OCI-LY7 (cell line): Measurements from ENCODE around the gene RPS24. TPM values are rescaled to one million over a fixed set of nuclear protein-coding genes. Genes with fewer than 3 reads are reported as not detected.

Experiments used
- BruUV-seq: library from RNA; stranded (reverse); fragments of 400-500 nt; replicated peaks from 2 replicates; lab custom pipeline; 2021; lab: Mats Ljungman, UMichigan
- CTCF ChIA-PET: fragments of 300-600 bp; sonication (Branson Sonifier 250); formaldehyde crosslinking; loops from one replicate; lab custom pipeline; 2022; ENCODE audit warnings: antibody characterized with exemption; ENCODE audit not compliant: unreplicated experiment; lab: Charles Lee
- POLR2A ChIA-PET: fragments of 300-600 bp; sonication (Branson Sonifier 250); formaldehyde crosslinking; loops from one replicate; lab custom pipeline; 2022; ENCODE audit warnings: antibody characterized with exemption; lab: Charles Lee
- DNase-seq: peaks from one replicate; pipeline ENCODE4 v3.0.0-alpha.2; 2015; ENCODE audit warnings: low spot score
- H2AFZ ChIP-seq: fragments of 200-600 bp; sonication (generic), shearing (Covaris generic); 2 replicates; pipeline ENCODE4 v1.6.1; 2014; ENCODE audit warnings: mild to moderate bottlenecking, antibody characterized with exemption, low read length, moderate library complexity
- H3K27ac ChIP-seq: fragments of 200-600 bp; sonication (generic); 2 replicates; pipeline ENCODE4 v1.5.1; 2014; ENCODE audit warnings: mixed run types, low read depth, mild to moderate bottlenecking, moderate library complexity, low read length, inconsistent platforms; ENCODE audit not compliant: poor library complexity, severe bottlenecking
- H3K36me3 ChIP-seq: fragments of 200-600 bp; sonication (generic); 2 replicates; pipeline ENCODE4 v1.6.1; 2014; ENCODE audit warnings: mild to moderate bottlenecking, antibody characterized with exemption, low read length, moderate library complexity, mixed read lengths; ENCODE audit not compliant: insufficient read depth
- H3K4me1 ChIP-seq: fragments of 200-600 bp; sonication (generic); 2 replicates; pipeline ENCODE4 v1.5.1; 2014; ENCODE audit warnings: mild to moderate bottlenecking, low read length; ENCODE audit not compliant: insufficient read depth, poor library complexity, severe bottlenecking
- H3K4me2 ChIP-seq: fragments of 200-600 bp; sonication (generic); 2 replicates; pipeline ENCODE4 v1.6.1; 2014; ENCODE audit warnings: mild to moderate bottlenecking, low read length
- H3K4me3 ChIP-seq: fragments of 200-600 bp; sonication (generic); 2 replicates; pipeline ENCODE4 v1.5.1; 2014; ENCODE audit warnings: mild to moderate bottlenecking, low read depth, low read length; ENCODE audit not compliant: poor library complexity, severe bottlenecking
- H3K79me2 ChIP-seq: fragments of 200-600 bp; sonication (generic); 2 replicates; pipeline ENCODE4 v1.6.1; 2016; ENCODE audit warnings: low read depth, mild to moderate bottlenecking, low read length, moderate library complexity, mixed read lengths; ENCODE audit not compliant: insufficient read depth
- H3K9me2 ChIP-seq: fragments of 200-600 bp; sonication (generic); 2 replicates; pipeline ENCODE4 v1.6.1; 2016; ENCODE audit warnings: mild to moderate bottlenecking, low read length, mixed read lengths; ENCODE audit not compliant: insufficient read depth
- H3K9me3 ChIP-seq: fragments of 200-600 bp; sonication (generic); 2 replicates; pipeline ENCODE4 v1.6.1; 2014; ENCODE audit warnings: mild to moderate bottlenecking, mixed run types, low read length, mixed read lengths
- H4K20me1 ChIP-seq: fragments of 200-600 bp; sonication (generic); 2 replicates; pipeline ENCODE4 v1.6.1; 2014; ENCODE audit warnings: mild to moderate bottlenecking, antibody characterized with exemption, low read length, moderate library complexity, mixed read lengths; ENCODE audit not compliant: insufficient read depth
- CTCF ChIP-seq: fragments of 200-600 bp; sonication (generic); conservative IDR thresholded peaks from 2 replicates; pipeline ENCODE4 v1.5.1; 2014; ENCODE audit warnings: mild to moderate bottlenecking, antibody characterized with exemption, low read length, moderate library complexity, mixed read lengths
- EZH2phosphoT487 ChIP-seq: fragments of 200-600 bp; sonication (generic); IDR thresholded peaks from 2 replicates; pipeline ENCODE4 v1.6.1; 2018; ENCODE audit warnings: low read depth, borderline replicate concordance, mild to moderate bottlenecking, mixed run types, antibody characterized with exemption, low read length, moderate library complexity, mixed read lengths
- intact Hi-C: fragments of 100-400 bp; cut with micrococcal nuclease; formaldehyde crosslinking; loops from one replicate; pipeline ENCODE4 v1.10.0; 2022; ENCODE audit not compliant: unreplicated experiment
- total RNA-seq, 2 experiments: library from RNA; depleted of rRNA in 1 of 2; stranded (reverse); fragments of >200 nt in 1 of 2; shearing (Covaris generic) in 1 of 2; gene quantifications; 2 replicates each; pipeline ENCODE4 v1.2.3, GENCODE V29; 2014 to 2022

RPS24 gene
- total RNA-seq, 2 experiments from 2014 or later, result 2,059 to 3,395 TPM

GRCh38 chr10:78042752-78043104, 9.1 kb downstream of the RPS24 start:
- ChIA-PET POLR2A (no interaction called here), CTCF (no interaction called here)
- BruUV-seq, result no TSS peak
- intact Hi-C loops, result no loop called here
- peaks cover 34% of the 10 kb centered on the region for H3K79me2 ChIP-seq
- peaks cover 60% of the 10 kb centered on the region for H3K36me3 ChIP-seq
- peak overlapping the region; percentile 18 for H3K27ac ChIP-seq
- no peaks in the 10 kb centered on the region for H3K9me3 ChIP-seq
- H4K20me1 ChIP-seq, result peaks cover 38% of the 10 kb centered on the region
- no peak overlapping the region for H3K4me2 ChIP-seq
- H3K9me2 ChIP-seq, result no peaks in the 10 kb centered on the region
- no peak for DNase-seq
- no peak overlapping the region for H2AFZ ChIP-seq
- no peak overlapping the region for H3K4me3 ChIP-seq
- TF ChIP-seq EZH2phosphoT487 (no peak), CTCF (no peak)
- peaks cover 70% of the 10 kb centered on the region for H3K4me1 ChIP-seq

- H3K9me2 ChIP-seq, result no peaks in the 10 kb centered on the region
- H2AFZ ChIP-seq, result no peak overlapping the region
- CTCF ChIA-PET, result no interaction called here
- TF ChIP-seq EZH2phosphoT487, result no peak
- TF ChIP-seq CTCF, result no peak
- H4K20me1 ChIP-seq, result peaks cover 24% of the 10 kb centered on the region
- peaks cover 20% of the 10 kb centered on the region for H3K79me2 ChIP-seq
- peak overlapping the region; percentile 29 for H3K27ac ChIP-seq
- H3K36me3 ChIP-seq, result peaks cover 46% of the 10 kb centered on the region
- peak; percentile 13 for DNase-seq
- H3K4me1 ChIP-seq, result peaks cover 58% of the 10 kb centered on the region
- H3K4me3 ChIP-seq, result no peak overlapping the region
- BruUV-seq, result no TSS peak
- H3K9me3 ChIP-seq, result no peaks in the 10 kb centered on the region
- POLR2A ChIA-PET, result no interaction called here
- intact Hi-C loops, result no loop called here
- 0 out of 2 replicates have a peak overlapping the region, but pooled peaks have one; percentile 45 for H3K4me2 ChIP-seq
Measured at GRCh38 chr10:78044179-78044578, 10.5 kb downstream of the RPS24 start.

DNA sequence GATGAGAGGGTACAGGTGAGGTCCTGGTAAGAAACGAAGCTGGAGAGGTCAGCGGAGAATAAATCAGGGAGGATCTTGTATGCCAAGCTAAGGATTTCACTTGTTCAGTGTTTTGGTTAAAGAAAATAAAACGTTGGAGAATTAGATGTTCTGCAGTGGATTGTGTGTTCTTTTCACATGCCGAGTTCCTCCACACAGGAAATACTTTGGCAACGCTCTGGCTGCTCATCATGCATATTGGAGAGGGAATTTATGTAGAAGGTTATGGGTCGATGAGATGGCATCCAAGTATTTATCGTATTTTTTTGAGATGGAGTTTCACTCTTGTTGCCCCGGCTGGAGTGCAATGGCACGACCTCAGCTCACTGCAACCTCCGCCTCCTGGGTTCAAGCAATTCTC, 11.0 kb downstream of the RPS24 start:
- peaks cover 52% of the 10 kb centered on the region for H3K4me1 ChIP-seq
- H3K4me3 ChIP-seq, result no peak overlapping the region
- H4K20me1 ChIP-seq, result peaks cover 19% of the 10 kb centered on the region
- ChIA-PET CTCF (no interaction called here), POLR2A (no interaction called here)
- TF ChIP-seq CTCF, result no peak
- no peak for TF ChIP-seq EZH2phosphoT487
- BruUV-seq, result no TSS peak
- H2AFZ ChIP-seq, result no peak overlapping the region
- peak overlapping the region; percentile 45 for H3K4me2 ChIP-seq
- intact Hi-C loops, result loop anchor here (5.0 kb wide), 1 partner anchor 398 kb away; no protein-coding TSS in a partner anchor
- peaks cover 15% of the 10 kb centered on the region for H3K79me2 ChIP-seq
- no peaks in the 10 kb centered on the region for H3K9me3 ChIP-seq
- H3K36me3 ChIP-seq, result peaks cover 41% of the 10 kb centered on the region
- H3K9me2 ChIP-seq, result no peaks in the 10 kb centered on the region
- H3K27ac ChIP-seq, result peak overlapping the region; percentile 29
- DNase-seq, result no peak
